ENCODE data around the gene UBL4A. TPM values are rescaled to one million over a fixed set of nuclear protein-coding genes. Genes with fewer than 3 reads are reported as not detected.

Gene UBL4A
- total and polyA plus RNA-seq, 9 of the 15 experiments (the other 6 are each of a cell fraction or from before 2014, with no cell fraction given), result 15.2 to 140 (median 100) TPM

DNA sequence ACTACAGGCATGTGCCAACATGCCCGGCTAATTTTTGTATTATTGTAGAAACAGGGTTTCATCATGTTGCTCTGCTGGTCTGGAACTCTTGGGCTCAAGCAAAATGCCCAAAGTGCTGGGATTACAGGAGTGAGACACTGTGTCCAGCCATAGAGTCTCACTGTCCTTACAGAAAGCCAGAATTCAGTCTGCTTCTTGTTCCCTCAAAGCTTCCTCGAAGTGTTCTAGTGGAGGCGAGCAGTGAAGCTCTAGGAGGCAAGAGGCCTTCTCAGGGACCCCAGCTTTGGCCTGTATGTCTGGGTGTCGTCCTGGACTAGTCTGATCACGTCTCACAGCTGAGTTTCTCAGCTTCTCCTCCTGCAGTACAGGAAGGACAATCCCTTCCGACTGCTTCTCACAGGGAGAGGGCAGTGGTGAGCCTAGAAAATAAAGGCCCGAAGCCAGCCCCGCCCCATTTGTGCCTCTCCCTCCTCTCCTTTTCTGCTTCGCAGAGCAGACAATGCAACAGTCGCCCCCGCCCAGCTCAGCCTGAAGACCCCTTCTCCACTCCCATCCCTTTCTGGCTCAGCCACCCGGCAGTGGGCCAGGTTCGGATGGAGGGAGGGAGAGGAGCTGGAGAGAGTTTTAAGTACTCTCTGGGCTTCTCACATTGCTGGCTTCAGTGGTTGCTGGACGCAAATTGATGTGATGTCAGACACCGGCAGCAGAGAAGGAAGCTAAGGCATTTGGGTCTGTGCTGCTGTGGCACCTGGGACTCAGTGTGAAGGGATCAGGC is 40.7 kb upstream of the UBL4A start (continued):
- TF ChIP-seq COPS2 (conservative IDR thresholded peaks at IDR 0.05) (no peak), TARDBP (IDR thresholded peaks at IDR 0.05) (no peak), ZNF583 (CRISPR knock-in tag; IDR thresholded peaks at IDR 0.05) (no peak), ZNF184 (CRISPR knock-in tag; IDR thresholded peaks at IDR 0.05) (no peak), ZNF134 (CRISPR knock-in tag; conservative IDR thresholded peaks at IDR 0.05) (no peak), NRF1 (conservative IDR thresholded peaks at IDR 0.05 in 1 of 2, IDR thresholded peaks at IDR 0.05 in 1 of 2) (peak; percentile 16 to 17; a peak in 1 of 4 replicates), STAT5B (CRISPR knock-in tag; IDR thresholded peaks at IDR 0.05) (no peak), FIP1L1 (IDR thresholded peaks at IDR 0.05; ENCODE audit: low read depth, low read length, poor library complexity, severe bottlenecking) (no peak), ZC3H4 (CRISPR knock-in tag; IDR thresholded peaks at IDR 0.05; ENCODE audit: borderline replicate concordance) (no peak), KLF1 (tag; IDR thresholded peaks at IDR 0.05) (no peak), MAFG (tag; conservative IDR thresholded peaks at IDR 0.05) (no peak), LARP7 (IDR thresholded peaks at IDR 0.05) (no peak), NONO (IDR thresholded peaks at IDR 0.05; ENCODE audit: low read depth in 2 of 2, low read length in 1 of 2) (no peak), EZH2 (IDR thresholded peaks at IDR 0.05; ENCODE audit: borderline replicate concordance, low read depth, low read length) (no peak), PURB (CRISPR knock-in tag; IDR thresholded peaks at IDR 0.05; ENCODE audit: low read depth) (no peak), ARHGAP35 (IDR thresholded peaks at IDR 0.05; ENCODE audit: partially characterized antibody) (no peak), BCL6 (CRISPR knock-in tag; IDR thresholded peaks at IDR 0.05) (no peak), ZNF124 (CRISPR knock-in tag; IDR thresholded peaks at IDR 0.05) (no peak), NR2F6 (CRISPR knock-in tag; IDR thresholded peaks at IDR 0.05) (no peak), NFE2L1 (tag; IDR thresholded peaks at IDR 0.05; ENCODE audit: borderline replicate concordance, low read depth) (no peak), HMG20B (CRISPR knock-in tag; IDR thresholded peaks at IDR 0.05) (no peak), ZNF561 (CRISPR knock-in tag; conservative IDR thresholded peaks at IDR 0.05) (no peak), PCBP1 (IDR thresholded peaks at IDR 0.05; ENCODE audit: low read depth, low read length, poor library complexity, severe bottlenecking) (no peak), TBP (optimal IDR thresholded peaks at IDR 0.05; ENCODE audit: low read depth, low read length) (peak; percentile 28), HMG20A (CRISPR knock-in tag; conservative IDR thresholded peaks at IDR 0.05) (no peak), ZEB2 (IDR thresholded peaks at IDR 0.05) (no peak)
- TF ChIP-seq, protein P1, sequence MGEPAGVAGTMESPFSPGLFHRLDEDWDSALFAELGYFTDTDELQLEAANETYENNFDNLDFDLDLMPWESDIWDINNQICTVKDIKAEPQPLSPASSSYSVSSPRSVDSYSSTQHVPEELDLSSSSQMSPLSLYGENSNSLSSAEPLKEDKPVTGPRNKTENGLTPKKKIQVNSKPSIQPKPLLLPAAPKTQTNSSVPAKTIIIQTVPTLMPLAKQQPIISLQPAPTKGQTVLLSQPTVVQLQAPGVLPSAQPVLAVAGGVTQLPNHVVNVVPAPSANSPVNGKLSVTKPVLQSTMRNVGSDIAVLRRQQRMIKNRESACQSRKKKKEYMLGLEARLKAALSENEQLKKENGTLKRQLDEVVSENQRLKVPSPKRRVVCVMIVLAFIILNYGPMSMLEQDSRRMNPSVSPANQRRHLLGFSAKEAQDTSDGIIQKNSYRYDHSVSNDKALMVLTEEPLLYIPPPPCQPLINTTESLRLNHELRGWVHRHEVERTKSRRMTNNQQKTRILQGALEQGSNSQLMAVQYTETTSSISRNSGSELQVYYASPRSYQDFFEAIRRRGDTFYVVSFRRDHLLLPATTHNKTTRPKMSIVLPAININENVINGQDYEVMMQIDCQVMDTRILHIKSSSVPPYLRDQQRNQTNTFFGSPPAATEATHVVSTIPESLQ (CRISPR knock-in tag; IDR thresholded peaks at IDR 0.05), result no peak
- TF ChIP-seq, protein P2, sequence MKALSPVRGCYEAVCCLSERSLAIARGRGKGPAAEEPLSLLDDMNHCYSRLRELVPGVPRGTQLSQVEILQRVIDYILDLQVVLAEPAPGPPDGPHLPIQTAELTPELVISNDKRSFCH (CRISPR knock-in tag; IDR thresholded peaks at IDR 0.05), result no peak
- TF ChIP-seq, protein P2 (tag; IDR thresholded peaks at IDR 0.05), result no peak
- TF ChIP-seq, protein P3, sequence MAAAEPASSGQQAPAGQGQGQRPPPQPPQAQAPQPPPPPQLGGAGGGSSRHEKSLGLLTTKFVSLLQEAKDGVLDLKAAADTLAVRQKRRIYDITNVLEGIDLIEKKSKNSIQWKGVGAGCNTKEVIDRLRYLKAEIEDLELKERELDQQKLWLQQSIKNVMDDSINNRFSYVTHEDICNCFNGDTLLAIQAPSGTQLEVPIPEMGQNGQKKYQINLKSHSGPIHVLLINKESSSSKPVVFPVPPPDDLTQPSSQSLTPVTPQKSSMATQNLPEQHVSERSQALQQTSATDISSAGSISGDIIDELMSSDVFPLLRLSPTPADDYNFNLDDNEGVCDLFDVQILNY (CRISPR knock-in tag; IDR thresholded peaks at IDR 0.05), result no peak
